SU-DHL-6 (cell line): ENCODE measurements around the gene KRTAP2-1.

Experiments used
- H2AFZ ChIP-seq: fragments of 200-600 bp; sonication (generic); 2 replicates; pipeline ENCODE4 v1.6.1; 2014; ENCODE audit warnings: low read depth, mild to moderate bottlenecking, moderate library complexity, mixed read lengths, antibody characterized with exemption, low read length; ENCODE audit not compliant: severe bottlenecking
- H3F3A ChIP-seq: fragments of 200-600 bp; shearing (Covaris generic); 2 replicates; pipeline ENCODE4 v1.6.0; 2016; ENCODE audit warnings: antibody characterized with exemption, mild to moderate bottlenecking; ENCODE audit not compliant: insufficient read depth
- H3K27ac ChIP-seq: fragments of 200-600 bp; sonication (generic); 2 replicates; pipeline ENCODE4 v1.5.1; 2016; ENCODE audit warnings: low read depth, mild to moderate bottlenecking, low read length, moderate library complexity, mixed read lengths
- H3K27me3 ChIP-seq: fragments of 200-600 bp; sonication (generic), shearing (Covaris generic); 2 replicates; pipeline ENCODE4 v1.6.0; 2014; ENCODE audit warnings: mild to moderate bottlenecking, low read length
- H3K36me3 ChIP-seq: fragments of 200-600 bp; sonication (generic); 2 replicates; pipeline ENCODE4 v1.6.1; 2014; ENCODE audit warnings: mild to moderate bottlenecking, low read length, mixed read lengths
- H3K4me2 ChIP-seq: fragments of 300-600, 200-600 bp; shearing (Covaris generic), sonication (generic); 2 replicates; pipeline ENCODE4 v1.6.0; 2014; ENCODE audit warnings: low read length, low read depth, mild to moderate bottlenecking; ENCODE audit not compliant: poor library complexity, severe bottlenecking
- H3K4me3 ChIP-seq: fragments of 200-600 bp; sonication (generic); 2 replicates; pipeline ENCODE4 v1.5.1; 2014; ENCODE audit warnings: antibody characterized with exemption, low read length, mild to moderate bottlenecking, mixed read lengths; ENCODE audit not compliant: insufficient read depth, poor library complexity, severe bottlenecking
- H3K79me2 ChIP-seq: fragments of 200-600 bp; sonication (generic); 2 replicates; pipeline ENCODE4 v1.6.1; 2014; ENCODE audit warnings: mild to moderate bottlenecking, low read length, moderate library complexity; ENCODE audit not compliant: insufficient read depth
- H3K9ac ChIP-seq: fragments of 200-600 bp; sonication (generic); 2 replicates; pipeline ENCODE4 v1.7.0; 2014; ENCODE audit warnings: mild to moderate bottlenecking, low read length
- H3K9me2 ChIP-seq: fragments of 200-600 bp; sonication (generic); replicated peaks from 2 replicates; pipeline ENCODE4 v1.6.1; 2014; ENCODE audit warnings: low read length; ENCODE audit not compliant: insufficient read depth
- H3K9me3 ChIP-seq: fragments of 200-600 bp; sonication (generic); 2 replicates; pipeline ENCODE4 v1.6.1; 2014; ENCODE audit warnings: low read length, mixed read lengths; ENCODE audit not compliant: insufficient read depth
- H4K20me1 ChIP-seq: fragments of 200-600 bp; sonication (generic); 2 replicates; pipeline ENCODE4 v1.6.1; 2014; ENCODE audit warnings: low read depth, mild to moderate bottlenecking, antibody characterized with exemption, low read length, moderate library complexity, mixed read lengths
- EZH2phosphoT487 ChIP-seq: fragments of 200-600 bp; sonication (generic), shearing (Covaris generic); conservative IDR thresholded peaks from 2 replicates; pipeline ENCODE4 v1.6.1; 2018; ENCODE audit warnings: mild to moderate bottlenecking, antibody characterized with exemption, low read length, moderate library complexity, mixed read lengths
- TF ChIP-seq, protein P1 (sequence below): fragments of 200-600 bp; sonication (generic); IDR thresholded peaks from one replicate; pipeline ENCODE4 v1.5.1; 2017; ENCODE audit warnings: antibody characterized with exemption, mild to moderate bottlenecking, low read length, moderate library complexity; ENCODE audit not compliant: insufficient read depth, poor library complexity, severe bottlenecking

The KRTAP2-1 gene

GRCh38 chr17:41029633-41030245, 17.4 kb downstream of the KRTAP2-1 start, which contains the start of gene KRTAP1-4:
Gene KRTAP1-4, minus strand, starts transcription at chr17:41030195. Its CDS starts 117 bp downstream, at chr17:41030078.
- Histone ChIP-seq H3K9me3 (no peaks in the 10 kb centered on the region), H3K36me3 (no peaks in the 10 kb centered on the region), H3K4me3 (no peak within 1 kb of the TSS), H3K79me2 (no peaks in the 10 kb centered on the region), H2AFZ (no peak within 1 kb of the TSS), H3K9ac (no peak within 1 kb of the TSS), H3F3A (no peaks in the 10 kb centered on the region), H3K4me2 (no peak within 1 kb of the TSS), H3K9me2 (no peaks in the 10 kb centered on the region), H4K20me1 (no peaks in the 10 kb centered on the region), H3K27me3 (no peaks in the 10 kb centered on the region), H3K27ac (no peak within 1 kb of the TSS)
- TF ChIP-seq, protein P1, sequence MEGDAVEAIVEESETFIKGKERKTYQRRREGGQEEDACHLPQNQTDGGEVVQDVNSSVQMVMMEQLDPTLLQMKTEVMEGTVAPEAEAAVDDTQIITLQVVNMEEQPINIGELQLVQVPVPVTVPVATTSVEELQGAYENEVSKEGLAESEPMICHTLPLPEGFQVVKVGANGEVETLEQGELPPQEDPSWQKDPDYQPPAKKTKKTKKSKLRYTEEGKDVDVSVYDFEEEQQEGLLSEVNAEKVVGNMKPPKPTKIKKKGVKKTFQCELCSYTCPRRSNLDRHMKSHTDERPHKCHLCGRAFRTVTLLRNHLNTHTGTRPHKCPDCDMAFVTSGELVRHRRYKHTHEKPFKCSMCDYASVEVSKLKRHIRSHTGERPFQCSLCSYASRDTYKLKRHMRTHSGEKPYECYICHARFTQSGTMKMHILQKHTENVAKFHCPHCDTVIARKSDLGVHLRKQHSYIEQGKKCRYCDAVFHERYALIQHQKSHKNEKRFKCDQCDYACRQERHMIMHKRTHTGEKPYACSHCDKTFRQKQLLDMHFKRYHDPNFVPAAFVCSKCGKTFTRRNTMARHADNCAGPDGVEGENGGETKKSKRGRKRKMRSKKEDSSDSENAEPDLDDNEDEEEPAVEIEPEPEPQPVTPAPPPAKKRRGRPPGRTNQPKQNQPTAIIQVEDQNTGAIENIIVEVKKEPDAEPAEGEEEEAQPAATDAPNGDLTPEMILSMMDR, result no peak
- TF ChIP-seq EZH2phosphoT487, result no peak

- no peaks in the 10 kb centered on the region for H3K79me2 ChIP-seq
- TF ChIP-seq EZH2phosphoT487, result no peak
- TF ChIP-seq, protein P1, result no peak
- H3F3A ChIP-seq, result no peaks in the 10 kb centered on the region
- no peaks in the 10 kb centered on the region for H4K20me1 ChIP-seq
- no peak within 1 kb of the TSS for H3K4me2 ChIP-seq
- no peaks in the 10 kb centered on the region for H3K9me3 ChIP-seq
- H3K4me3 ChIP-seq, result no peak within 1 kb of the TSS
- H3K9ac ChIP-seq, result no peak within 1 kb of the TSS
- no peak within 1 kb of the TSS for H2AFZ ChIP-seq
- H3K9me2 ChIP-seq, result no peaks in the 10 kb centered on the region
- no peaks in the 10 kb centered on the region for H3K27me3 ChIP-seq
- H3K36me3 ChIP-seq, result no peaks in the 10 kb centered on the region
- no peak within 1 kb of the TSS for H3K27ac ChIP-seq
Observed at GRCh38 chr17:41026715-41027471, 20.2 kb downstream of the KRTAP2-1 start, which contains the start of gene KRTAP1-5. Gene KRTAP1-5, minus strand, starts transcription at chr17:41027208. Its CDS starts 53 bp downstream, at chr17:41027155.

DNA sequence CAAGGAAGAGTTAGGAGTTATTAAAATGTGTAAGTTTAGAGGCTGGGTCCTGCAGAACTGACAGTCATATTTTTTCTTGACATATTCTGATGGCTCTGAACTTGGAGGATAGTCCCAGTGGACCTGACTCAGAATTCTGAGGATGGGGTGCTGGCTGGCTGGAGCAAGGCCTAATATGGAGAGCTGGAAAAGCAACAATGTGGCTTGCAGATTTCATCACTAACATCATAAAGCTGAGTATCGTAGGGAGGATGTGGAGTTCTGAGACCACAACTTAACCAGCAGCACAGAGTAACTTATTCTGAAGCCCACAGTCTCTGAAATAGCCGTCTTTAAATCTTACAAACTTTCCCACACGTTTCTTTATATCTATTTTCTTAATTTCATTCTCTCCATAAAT, 22.4 kb downstream of the KRTAP2-1 start:
- no peaks in the 10 kb centered on the region for H3F3A ChIP-seq
- H3K79me2 ChIP-seq, result no peaks in the 10 kb centered on the region
- H4K20me1 ChIP-seq, result no peaks in the 10 kb centered on the region
- no peak overlapping the region for H2AFZ ChIP-seq
- H3K9ac ChIP-seq, result no peak overlapping the region
- no peaks in the 10 kb centered on the region for H3K9me3 ChIP-seq
- H3K9me2 ChIP-seq, result no peaks in the 10 kb centered on the region
- H3K27ac ChIP-seq, result no peak overlapping the region
- no peaks in the 10 kb centered on the region for H3K27me3 ChIP-seq
- no peak overlapping the region for H3K4me2 ChIP-seq
- H3K4me3 ChIP-seq, result no peak overlapping the region
- no peaks in the 10 kb centered on the region for H3K36me3 ChIP-seq
- no peak for TF ChIP-seq EZH2phosphoT487
- TF ChIP-seq, protein P1, result no peak
